ENCODE results near the gene LCLAT1.

LCLAT1 gene

GRCh38 chr2:30666266-30666874, 219.3 kb downstream of the LCLAT1 start:
- Mint-ChIP-seq H3K9me3 (peaks cover 15% of the 10 kb centered on the region), H3K4me1 (ENCODE audit: low read depth) (peaks cover 16% of the 10 kb centered on the region), H3K36me3 (ENCODE audit: low read depth) (peaks cover 12% of the 10 kb centered on the region), H3K4me3 (no peak overlapping the region), H3K27ac (no peak overlapping the region), H3K27me3 (peaks cover 11% of the 10 kb centered on the region)

- peaks cover 15% of the 10 kb centered on the region for H3K9me3 Mint-ChIP-seq
Measured at GRCh38 chr2:30670453-30670852, 223.4 kb downstream of the LCLAT1 start.

DNA sequence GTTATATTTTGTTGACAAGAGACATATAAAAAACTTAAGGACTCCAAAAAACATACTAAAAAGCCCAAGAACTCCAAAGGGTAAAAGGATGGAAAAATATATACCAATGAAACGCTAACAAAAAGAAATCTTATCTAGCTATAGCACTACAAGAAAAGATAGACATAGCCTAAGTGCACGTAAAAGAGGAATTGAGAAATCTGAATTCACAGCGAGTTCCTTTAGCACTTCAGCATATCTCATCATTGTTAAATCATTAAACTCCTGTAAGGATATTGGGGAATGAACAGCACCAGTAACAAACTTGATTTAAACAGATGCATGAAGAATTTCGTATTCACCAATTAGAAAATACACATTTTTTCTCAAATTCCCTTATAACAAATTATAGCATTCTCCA, 226.1 kb downstream of the LCLAT1 start:
- H3K9me3 Mint-ChIP-seq, result peaks cover 11% of the 10 kb centered on the region
- no peak overlapping the region for H3K4me3 Mint-ChIP-seq
- H3K27ac Mint-ChIP-seq, result no peak overlapping the region
- H3K4me1 Mint-ChIP-seq (ENCODE audit: low read depth), result no peaks in the 10 kb centered on the region
- H3K36me3 Mint-ChIP-seq (ENCODE audit: low read depth), result peaks cover 12% of the 10 kb centered on the region
- H3K27me3 Mint-ChIP-seq, result peaks cover 27% of the 10 kb centered on the region

More at GRCh38 chr2:30670453-30670852, 223.4 kb downstream of the LCLAT1 start:
- H3K27ac Mint-ChIP-seq, result no peak overlapping the region
- H3K27me3 Mint-ChIP-seq, result peaks cover 27% of the 10 kb centered on the region
- no peak overlapping the region for H3K4me3 Mint-ChIP-seq
- peaks cover 12% of the 10 kb centered on the region for H3K36me3 Mint-ChIP-seq (ENCODE audit: low read depth)
- peaks cover 9% of the 10 kb centered on the region for H3K4me1 Mint-ChIP-seq (ENCODE audit: low read depth)

- no peaks in the 10 kb centered on the region for H3K4me1 Mint-ChIP-seq (ENCODE audit: low read depth)
- H3K27ac Mint-ChIP-seq, result no peak overlapping the region
- peaks cover under 1% of the 10 kb centered on the region for H3K9me3 Mint-ChIP-seq
- H3K4me3 Mint-ChIP-seq, result no peak overlapping the region
- H3K27me3 Mint-ChIP-seq, result peaks cover 16% of the 10 kb centered on the region
- no peaks in the 10 kb centered on the region for H3K36me3 Mint-ChIP-seq (ENCODE audit: low read depth)
Measured at GRCh38 chr2:30675758-30676157, 228.7 kb downstream of the LCLAT1 start.

DNA sequence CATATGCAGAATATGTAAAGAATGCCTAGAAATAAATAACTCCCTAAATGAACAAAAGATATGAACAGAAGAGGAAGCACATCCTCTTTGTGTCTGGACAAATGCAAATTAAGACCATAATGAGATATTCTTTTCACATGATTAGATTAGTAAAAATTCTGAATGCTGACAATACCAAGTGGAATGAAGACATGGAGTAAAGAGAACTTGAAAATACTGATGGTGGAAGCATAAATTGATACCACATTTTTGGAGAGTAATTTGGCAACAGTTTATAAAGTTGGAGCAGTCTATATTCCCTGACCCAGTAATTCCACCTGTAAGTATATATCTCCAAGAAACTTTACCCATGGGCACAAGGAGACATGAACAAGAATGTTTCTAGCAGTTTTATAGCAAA, 230.2 kb downstream of the LCLAT1 start:
- H3K27me3 Mint-ChIP-seq, result peaks cover 14% of the 10 kb centered on the region
- no peaks in the 10 kb centered on the region for H3K36me3 Mint-ChIP-seq (ENCODE audit: low read depth)
- H3K4me3 Mint-ChIP-seq, result no peak overlapping the region
- no peaks in the 10 kb centered on the region for H3K4me1 Mint-ChIP-seq (ENCODE audit: low read depth)
- H3K27ac Mint-ChIP-seq, result no peak overlapping the region
- H3K9me3 Mint-ChIP-seq, result no peaks in the 10 kb centered on the region

DNA sequence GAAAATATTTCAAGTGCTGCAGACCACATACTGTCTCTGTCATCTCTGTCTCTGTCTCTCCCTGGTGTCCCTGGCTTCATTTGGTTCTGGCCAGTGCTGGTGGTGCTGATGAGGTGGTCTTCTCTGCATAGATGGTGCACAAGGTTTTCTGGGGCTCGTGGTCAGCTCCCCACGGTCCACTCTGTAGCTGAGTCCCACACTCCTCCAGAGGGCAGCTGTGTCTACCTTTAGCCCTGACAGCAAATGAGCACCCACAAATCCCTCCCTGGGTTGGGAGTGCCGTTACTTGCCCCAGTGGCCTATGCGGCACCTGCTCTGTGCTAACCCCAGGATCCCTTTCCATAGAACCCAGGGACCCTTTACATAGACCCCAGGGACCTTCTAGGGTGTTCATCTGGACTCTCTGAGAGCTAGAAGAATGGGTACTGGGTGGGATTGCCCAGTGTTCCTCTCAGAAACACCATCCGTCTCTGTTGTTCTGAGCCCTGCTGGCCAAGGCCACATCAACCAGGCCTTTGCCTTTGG, 230.9 kb downstream of the LCLAT1 start:
- Mint-ChIP-seq H3K4me1 (ENCODE audit: low read depth) (no peaks in the 10 kb centered on the region), H3K9me3 (no peaks in the 10 kb centered on the region), H3K36me3 (ENCODE audit: low read depth) (no peaks in the 10 kb centered on the region), H3K4me3 (no peak overlapping the region), H3K27ac (no peak overlapping the region), H3K27me3 (peaks cover 10% of the 10 kb centered on the region)

DNA sequence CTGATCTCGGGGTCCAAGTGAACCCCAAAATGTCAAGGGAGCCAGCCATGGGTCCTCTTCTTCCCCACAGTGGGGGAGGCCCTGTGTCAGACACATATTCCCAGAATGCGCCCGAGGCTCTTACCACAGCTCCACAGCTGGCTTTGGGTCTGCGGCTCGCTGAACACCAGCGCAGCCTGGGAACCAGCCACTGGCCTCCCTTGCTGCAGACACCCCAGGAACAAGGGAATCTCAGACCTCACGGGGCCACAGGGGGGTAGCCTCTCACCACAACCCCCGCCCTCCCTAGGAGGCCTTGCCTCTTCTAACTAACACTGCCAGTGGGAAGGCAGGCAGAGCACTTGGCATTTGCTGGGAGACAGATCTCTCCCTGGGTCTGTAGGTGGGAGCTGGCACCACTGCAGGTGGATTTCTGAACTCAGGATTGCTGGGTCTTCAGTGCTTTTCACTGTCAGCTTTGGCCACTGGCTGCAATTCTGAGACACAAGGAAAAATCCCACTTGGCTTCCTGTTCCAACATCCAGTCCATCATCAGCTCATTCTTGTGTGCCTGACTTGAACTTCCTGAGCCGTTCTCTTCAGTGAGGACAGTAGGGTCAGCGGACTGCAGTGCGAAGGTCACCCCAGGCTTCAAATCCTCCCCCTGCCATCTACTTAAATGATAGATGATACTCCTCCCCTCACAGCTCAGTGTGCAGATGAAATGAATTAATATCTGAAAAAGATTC, 231.5 kb downstream of the LCLAT1 start:
- no peaks in the 10 kb centered on the region for H3K36me3 Mint-ChIP-seq (ENCODE audit: low read depth)
- H3K4me1 Mint-ChIP-seq (ENCODE audit: low read depth), result no peaks in the 10 kb centered on the region
- H3K27ac Mint-ChIP-seq, result no peak overlapping the region
- no peak overlapping the region for H3K4me3 Mint-ChIP-seq
- H3K27me3 Mint-ChIP-seq, result peaks cover 4% of the 10 kb centered on the region
- H3K9me3 Mint-ChIP-seq, result no peaks in the 10 kb centered on the region

DNA sequence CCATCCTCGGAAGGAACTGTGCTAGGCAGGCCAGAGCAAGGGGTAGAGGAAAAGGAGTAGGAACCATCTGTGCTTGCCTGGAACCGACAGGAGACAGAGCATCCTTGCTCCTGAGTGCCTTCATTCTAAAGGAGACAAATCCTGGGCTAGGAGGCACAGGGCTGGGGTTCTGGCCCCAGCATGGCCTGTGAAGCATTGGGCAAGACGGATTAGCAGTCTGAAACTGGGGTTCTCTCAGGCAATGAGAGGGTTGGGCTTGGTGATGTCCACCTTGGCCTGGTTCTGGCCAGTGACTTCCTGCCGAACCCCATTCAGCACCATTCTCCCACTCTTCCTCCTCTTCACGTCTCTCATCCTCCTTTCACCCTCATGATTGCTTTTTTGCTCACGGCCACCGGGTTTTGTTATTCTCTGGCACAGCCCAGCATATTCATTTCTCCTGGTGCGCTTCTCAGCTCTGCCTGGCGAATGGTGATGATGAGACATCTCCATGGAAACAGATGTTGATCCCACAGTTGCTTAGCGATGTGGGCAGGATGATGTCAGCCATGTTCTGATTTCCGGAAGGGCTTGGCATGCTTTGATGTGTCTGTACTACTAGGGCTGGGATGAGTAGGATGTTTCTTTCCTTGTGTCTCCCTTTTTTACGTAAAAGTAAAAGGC, 232.5 kb downstream of the LCLAT1 start:
- H3K36me3 Mint-ChIP-seq (ENCODE audit: low read depth), result no peaks in the 10 kb centered on the region
- no peaks in the 10 kb centered on the region for H3K4me1 Mint-ChIP-seq (ENCODE audit: low read depth)
- no peak overlapping the region for H3K27ac Mint-ChIP-seq
- H3K9me3 Mint-ChIP-seq, result no peaks in the 10 kb centered on the region
- no peaks in the 10 kb centered on the region for H3K27me3 Mint-ChIP-seq
- H3K4me3 Mint-ChIP-seq, result no peak overlapping the region

- Mint-ChIP-seq H3K27ac (no peak overlapping the region), H3K4me1 (ENCODE audit: low read depth) (no peaks in the 10 kb centered on the region), H3K36me3 (ENCODE audit: low read depth) (no peaks in the 10 kb centered on the region), H3K9me3 (no peaks in the 10 kb centered on the region), H3K27me3 (no peaks in the 10 kb centered on the region), H3K4me3 (no peak overlapping the region)
Measured at GRCh38 chr2:30680121-30680520, 233.1 kb downstream of the LCLAT1 start.

DNA sequence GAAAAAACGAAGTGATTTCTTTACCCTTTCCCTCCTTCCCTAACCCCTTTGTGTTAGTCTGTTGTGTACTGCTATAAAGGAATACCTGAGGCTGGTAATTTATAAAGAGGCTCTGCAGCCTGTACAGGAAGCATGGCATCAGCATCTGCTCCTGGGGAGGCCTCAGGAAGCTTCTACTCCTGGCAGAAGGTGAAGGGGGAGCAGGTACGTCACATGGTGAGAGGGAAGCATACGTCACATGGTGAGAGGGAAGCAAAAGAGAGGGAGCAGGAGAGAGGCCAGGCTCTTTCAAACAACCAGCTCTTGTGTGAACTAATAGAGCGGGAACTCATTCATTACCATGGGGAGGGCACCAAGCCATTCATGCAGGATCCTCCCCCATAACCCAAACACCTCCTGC, 234.0 kb downstream of the LCLAT1 start:
- Mint-ChIP-seq H3K4me3 (no peak overlapping the region), H3K4me1 (ENCODE audit: low read depth) (no peaks in the 10 kb centered on the region), H3K27me3 (no peaks in the 10 kb centered on the region), H3K36me3 (ENCODE audit: low read depth) (no peaks in the 10 kb centered on the region), H3K27ac (no peak overlapping the region), H3K9me3 (no peaks in the 10 kb centered on the region)

DNA sequence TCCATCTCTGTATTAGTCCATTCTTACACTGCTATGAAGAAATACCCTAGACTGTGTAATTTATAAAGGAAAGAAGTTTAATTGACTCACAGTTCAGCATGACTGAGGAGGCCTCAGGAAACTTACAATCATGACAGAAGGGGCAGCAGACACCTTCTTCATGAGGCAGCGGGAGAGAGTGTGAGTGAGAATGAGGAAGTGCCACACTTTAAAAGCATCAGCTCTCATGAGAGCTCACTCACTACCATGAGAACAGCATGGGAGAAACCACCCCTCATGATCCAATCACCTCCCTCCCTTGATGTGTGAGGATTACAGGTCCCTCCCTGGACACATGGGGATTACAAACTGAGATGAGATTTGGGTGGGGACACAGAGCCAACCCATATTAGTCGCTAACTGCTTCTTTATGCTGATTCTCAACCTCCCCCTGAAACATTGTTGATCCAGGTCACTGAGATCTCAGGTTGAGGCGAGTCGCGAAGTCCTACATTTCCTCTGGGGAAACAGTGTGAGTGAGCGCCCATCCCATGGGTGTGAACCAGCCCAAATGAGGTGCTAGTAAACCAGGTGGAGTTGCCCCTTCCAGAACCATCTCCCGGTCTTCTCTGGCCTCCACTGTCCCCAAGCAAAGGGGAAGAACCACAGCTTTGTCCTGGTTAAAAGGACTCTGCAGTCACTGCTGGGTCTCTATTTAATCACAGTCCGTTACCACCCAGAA, 236.3 kb downstream of the LCLAT1 start:
- Mint-ChIP-seq H3K4me1 (ENCODE audit: low read depth) (no peaks in the 10 kb centered on the region), H3K4me3 (no peak overlapping the region), H3K36me3 (ENCODE audit: low read depth) (no peaks in the 10 kb centered on the region), H3K9me3 (no peaks in the 10 kb centered on the region), H3K27me3 (no peaks in the 10 kb centered on the region), H3K27ac (no peak overlapping the region)

- Mint-ChIP-seq H3K27ac (no peak overlapping the region), H3K36me3 (ENCODE audit: low read depth) (no peaks in the 10 kb centered on the region), H3K4me3 (no peak overlapping the region), H3K27me3 (no peaks in the 10 kb centered on the region), H3K9me3 (no peaks in the 10 kb centered on the region), H3K4me1 (ENCODE audit: low read depth) (no peaks in the 10 kb centered on the region)
Measured at GRCh38 chr2:30684026-30684425, 237.0 kb downstream of the LCLAT1 start.

DNA sequence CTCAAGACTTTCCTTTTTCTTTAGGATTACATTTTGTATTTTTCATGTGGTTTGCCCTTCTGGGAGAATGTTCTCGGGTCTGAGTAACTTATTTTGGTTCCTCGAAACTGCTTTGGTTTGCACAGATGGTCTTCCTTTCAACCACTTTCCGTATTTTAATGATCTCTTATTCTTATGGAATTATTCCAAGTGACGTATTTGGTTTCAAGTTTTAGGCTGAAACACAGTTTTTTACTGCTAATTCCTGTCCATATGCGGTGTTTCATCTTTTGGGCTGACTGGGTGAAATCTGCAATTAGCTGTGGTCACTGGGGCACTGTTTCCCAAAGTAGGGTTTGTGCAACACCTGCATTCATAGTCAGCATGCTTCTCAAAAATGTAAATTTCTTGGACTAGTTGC, 237.5 kb downstream of the LCLAT1 start:
- no peaks in the 10 kb centered on the region for H3K9me3 Mint-ChIP-seq
- no peak overlapping the region for H3K27ac Mint-ChIP-seq
- no peaks in the 10 kb centered on the region for H3K27me3 Mint-ChIP-seq
- no peak overlapping the region for H3K4me3 Mint-ChIP-seq
- no peaks in the 10 kb centered on the region for H3K36me3 Mint-ChIP-seq (ENCODE audit: low read depth)
- no peaks in the 10 kb centered on the region for H3K4me1 Mint-ChIP-seq (ENCODE audit: low read depth)

DNA sequence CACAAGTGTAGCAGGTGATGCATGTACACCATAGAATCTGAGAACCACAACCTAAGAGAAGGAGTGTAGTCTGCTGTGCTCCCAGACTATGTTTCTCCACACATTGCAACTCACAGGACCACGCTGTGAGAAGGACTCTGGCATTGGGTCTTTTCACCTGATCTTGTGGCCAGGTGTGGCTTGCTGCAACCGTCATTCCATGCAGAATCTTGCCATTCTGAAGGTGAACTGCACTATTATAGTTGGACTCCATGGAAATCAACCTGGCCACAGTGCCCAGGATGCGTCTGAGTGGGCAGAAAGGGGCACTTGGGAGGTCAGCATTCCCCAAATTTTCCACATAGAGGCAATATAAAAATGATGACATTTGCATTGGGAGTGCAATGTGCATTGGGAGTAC, 237.9 kb downstream of the LCLAT1 start:
- Mint-ChIP-seq H3K4me1 (ENCODE audit: low read depth) (no peaks in the 10 kb centered on the region), H3K27me3 (no peaks in the 10 kb centered on the region), H3K9me3 (no peaks in the 10 kb centered on the region), H3K27ac (no peak overlapping the region), H3K36me3 (ENCODE audit: low read depth) (no peaks in the 10 kb centered on the region), H3K4me3 (no peak overlapping the region)

- Mint-ChIP-seq H3K36me3 (ENCODE audit: low read depth) (no peaks in the 10 kb centered on the region), H3K27ac (no peak overlapping the region), H3K4me3 (no peak overlapping the region), H3K4me1 (ENCODE audit: low read depth) (no peaks in the 10 kb centered on the region), H3K27me3 (no peaks in the 10 kb centered on the region), H3K9me3 (no peaks in the 10 kb centered on the region)
Measured at GRCh38 chr2:30686000-30686399, 239.0 kb downstream of the LCLAT1 start.
